Sigmoid colon (tissue), 4 donors: Measurements from ENCODE around the gene LRAT.

Experiments used
- EP300 ChIP-seq, 4 donors: sonication (generic); formaldehyde crosslinking; IDR thresholded peaks; one replicate each; pipeline ENCODE4 v1.6.1; 2017; ENCODE audit warnings: antibody characterized with exemption in 4 of 4
- POLR2A ChIP-seq, 2 donors: fragments of 450-650 bp; IDR thresholded peaks; one replicate each; pipeline ENCODE4 v1.6.1; 2016; ENCODE audit warnings: antibody characterized with exemption in 2 of 2, mild to moderate bottlenecking in 2 of 2, moderate library complexity in 2 of 2
- POLR2AphosphoS5 ChIP-seq, 4 donors: sonication (generic); formaldehyde crosslinking; IDR thresholded peaks; one replicate each; pipeline ENCODE4 v1.6.1; 2017; ENCODE audit warnings: antibody characterized with exemption in 4 of 4
- TF ChIP-seq, protein P1 (sequence below), 4 experiments: fragments of 450-650 bp in 3 of 4; fragments of 200-600 bp in 1 of 4; IDR thresholded peaks; one replicate each; pipeline ENCODE4 v1.5.1; 2016 to 2019; ENCODE audit warnings: antibody characterized with exemption in 4 of 4, mild to moderate bottlenecking in 3 of 4, moderate library complexity in 2 of 4

DNA sequence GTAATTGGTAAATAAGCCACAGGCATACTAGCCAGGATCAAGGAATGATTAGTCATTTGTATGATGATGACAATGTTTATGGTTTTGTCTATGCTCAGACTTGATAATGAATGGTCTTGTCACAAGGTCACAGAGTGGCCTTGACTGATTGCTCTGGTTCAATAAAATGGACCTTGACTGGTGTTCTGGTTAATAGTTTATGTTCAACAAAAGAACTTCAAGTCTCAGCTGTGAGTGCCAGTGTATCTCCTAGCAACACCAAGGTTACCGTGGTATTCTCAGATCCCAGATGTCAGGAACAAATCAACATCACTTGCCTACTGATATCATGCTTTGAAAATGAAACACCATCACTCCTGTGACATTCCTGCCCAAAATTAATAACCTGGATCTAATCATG lies 16.3 kb upstream of the LRAT start:
- TF ChIP-seq, protein P1, sequence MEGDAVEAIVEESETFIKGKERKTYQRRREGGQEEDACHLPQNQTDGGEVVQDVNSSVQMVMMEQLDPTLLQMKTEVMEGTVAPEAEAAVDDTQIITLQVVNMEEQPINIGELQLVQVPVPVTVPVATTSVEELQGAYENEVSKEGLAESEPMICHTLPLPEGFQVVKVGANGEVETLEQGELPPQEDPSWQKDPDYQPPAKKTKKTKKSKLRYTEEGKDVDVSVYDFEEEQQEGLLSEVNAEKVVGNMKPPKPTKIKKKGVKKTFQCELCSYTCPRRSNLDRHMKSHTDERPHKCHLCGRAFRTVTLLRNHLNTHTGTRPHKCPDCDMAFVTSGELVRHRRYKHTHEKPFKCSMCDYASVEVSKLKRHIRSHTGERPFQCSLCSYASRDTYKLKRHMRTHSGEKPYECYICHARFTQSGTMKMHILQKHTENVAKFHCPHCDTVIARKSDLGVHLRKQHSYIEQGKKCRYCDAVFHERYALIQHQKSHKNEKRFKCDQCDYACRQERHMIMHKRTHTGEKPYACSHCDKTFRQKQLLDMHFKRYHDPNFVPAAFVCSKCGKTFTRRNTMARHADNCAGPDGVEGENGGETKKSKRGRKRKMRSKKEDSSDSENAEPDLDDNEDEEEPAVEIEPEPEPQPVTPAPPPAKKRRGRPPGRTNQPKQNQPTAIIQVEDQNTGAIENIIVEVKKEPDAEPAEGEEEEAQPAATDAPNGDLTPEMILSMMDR (IDR thresholded peaks at IDR 0.05) = no peak
- TF ChIP-seq POLR2A (IDR thresholded peaks at IDR 0.05) (no peak), POLR2AphosphoS5 (IDR thresholded peaks at IDR 0.05) (no peak), EP300 (IDR thresholded peaks at IDR 0.05) (no peak)
